ENCODE measurements around the gene SREBF2. TPM values are rescaled to one million over a fixed set of nuclear protein-coding genes. Genes with fewer than 3 reads are reported as not detected.

Gene SREBF2
- total RNA-seq, 1 experiment from 2014 or later, result 40.0 TPM

DNA sequence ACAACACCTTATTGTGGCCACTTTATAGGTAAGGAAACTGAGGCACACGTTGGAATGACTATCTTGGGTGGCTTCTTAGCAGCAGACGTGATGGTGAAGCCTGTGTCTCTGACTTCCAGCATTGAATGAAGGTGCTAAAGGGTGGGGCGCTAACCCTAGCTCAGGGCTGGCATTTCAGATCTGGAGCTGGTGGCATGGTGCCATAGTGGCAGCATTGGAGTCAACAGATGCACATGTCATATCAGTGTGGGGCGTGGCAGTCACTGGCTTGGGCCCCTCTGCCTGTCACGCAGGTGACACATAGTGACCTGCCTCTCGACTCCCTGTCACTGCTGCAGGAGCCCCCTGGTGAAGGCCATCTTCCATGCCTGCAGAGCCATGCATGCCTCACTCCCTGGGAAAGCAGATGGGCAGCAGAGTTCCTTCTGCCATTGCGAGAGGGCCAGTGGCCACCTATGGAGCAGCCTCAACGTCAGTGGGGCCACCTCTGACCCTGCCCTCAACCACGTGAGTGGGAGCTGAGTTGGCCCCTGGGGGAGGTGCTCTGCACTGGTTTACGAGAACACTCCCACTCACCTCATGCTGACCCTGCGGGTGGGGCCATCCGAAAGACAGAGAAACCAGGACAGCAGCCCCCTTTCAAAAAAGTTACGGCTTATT, 67.2 kb downstream of the SREBF2 start:
- intact Hi-C loops (cut with micrococcal nuclease), result no loop called here
- ChIA-PET CTCF (no interaction called here), POLR2A (ENCODE audit: unreplicated experiment) (no interaction called here)
- no peak overlapping the region for H3K27ac ChIP-seq (ENCODE audit: low read length)
- H3K27me3 ChIP-seq (ENCODE audit: low read length), result no peaks in the 10 kb centered on the region
- no peak overlapping the region for H3K9ac ChIP-seq (ENCODE audit: low read length)
- no peaks in the 10 kb centered on the region for H3F3A ChIP-seq (ENCODE audit: low read length, unreplicated experiment)
- H3K36me3 ChIP-seq (ENCODE audit: low read depth, low read length), result no peaks in the 10 kb centered on the region
- H3K79me2 ChIP-seq (ENCODE audit: low read length), result no peaks in the 10 kb centered on the region
- TF ChIP-seq EZH2phosphoT487 (IDR thresholded peaks at IDR 0.05; ENCODE audit: borderline replicate concordance, low read length) (no peak), EZH2 (IDR thresholded peaks at IDR 0.05; ENCODE audit: low read length, unreplicated experiment) (no peak)
- TF ChIP-seq, protein P1, sequence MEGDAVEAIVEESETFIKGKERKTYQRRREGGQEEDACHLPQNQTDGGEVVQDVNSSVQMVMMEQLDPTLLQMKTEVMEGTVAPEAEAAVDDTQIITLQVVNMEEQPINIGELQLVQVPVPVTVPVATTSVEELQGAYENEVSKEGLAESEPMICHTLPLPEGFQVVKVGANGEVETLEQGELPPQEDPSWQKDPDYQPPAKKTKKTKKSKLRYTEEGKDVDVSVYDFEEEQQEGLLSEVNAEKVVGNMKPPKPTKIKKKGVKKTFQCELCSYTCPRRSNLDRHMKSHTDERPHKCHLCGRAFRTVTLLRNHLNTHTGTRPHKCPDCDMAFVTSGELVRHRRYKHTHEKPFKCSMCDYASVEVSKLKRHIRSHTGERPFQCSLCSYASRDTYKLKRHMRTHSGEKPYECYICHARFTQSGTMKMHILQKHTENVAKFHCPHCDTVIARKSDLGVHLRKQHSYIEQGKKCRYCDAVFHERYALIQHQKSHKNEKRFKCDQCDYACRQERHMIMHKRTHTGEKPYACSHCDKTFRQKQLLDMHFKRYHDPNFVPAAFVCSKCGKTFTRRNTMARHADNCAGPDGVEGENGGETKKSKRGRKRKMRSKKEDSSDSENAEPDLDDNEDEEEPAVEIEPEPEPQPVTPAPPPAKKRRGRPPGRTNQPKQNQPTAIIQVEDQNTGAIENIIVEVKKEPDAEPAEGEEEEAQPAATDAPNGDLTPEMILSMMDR (conservative IDR thresholded peaks at IDR 0.05; ENCODE audit: low read depth, low read length), result no peak
- no peaks in the 10 kb centered on the region for H3K9me3 ChIP-seq (ENCODE audit: low read length)
- no peaks in the 10 kb centered on the region for H4K20me1 ChIP-seq (ENCODE audit: low read length)
- H3K4me1 ChIP-seq (ENCODE audit: insufficient read depth, low read length), result no peaks in the 10 kb centered on the region
- H3K4me3 ChIP-seq (ENCODE audit: low read length), result no peak overlapping the region
- ATAC-seq, result no peak
- H2AFZ ChIP-seq (ENCODE audit: low read length), result no peak overlapping the region
- no peak overlapping the region for H3K4me2 ChIP-seq (ENCODE audit: low read length)
- DNase-seq, result no peak
- no TSS peak for BruUV-seq (replicated peaks)
- no peaks in the 10 kb centered on the region for H3K9me2 ChIP-seq (replicated peaks; ENCODE audit: low read length)

GRCh38 chr22:41900652-41901312, 67.9 kb downstream of the SREBF2 start:
- H3K9me2 ChIP-seq (replicated peaks; ENCODE audit: low read length), result no peaks in the 10 kb centered on the region
- no peaks in the 10 kb centered on the region for H3K9me3 ChIP-seq (ENCODE audit: low read length)
- H3K79me2 ChIP-seq (ENCODE audit: low read length), result no peaks in the 10 kb centered on the region
- no TSS peak for BruUV-seq (replicated peaks)
- no peaks in the 10 kb centered on the region for H3K36me3 ChIP-seq (ENCODE audit: low read depth, low read length)
- H3K4me1 ChIP-seq (ENCODE audit: insufficient read depth, low read length), result no peaks in the 10 kb centered on the region
- no peak overlapping the region for H3K4me3 ChIP-seq (ENCODE audit: low read length)
- H3K27me3 ChIP-seq (ENCODE audit: low read length), result no peaks in the 10 kb centered on the region
- CTCF ChIA-PET, result no interaction called here
- H4K20me1 ChIP-seq (ENCODE audit: low read length), result no peaks in the 10 kb centered on the region
- POLR2A ChIA-PET (ENCODE audit: unreplicated experiment), result no interaction called here
- DNase-seq (no peak), ATAC-seq (no peak)
- no peak overlapping the region for H2AFZ ChIP-seq (ENCODE audit: low read length)
- H3F3A ChIP-seq (ENCODE audit: low read length, unreplicated experiment), result no peaks in the 10 kb centered on the region
- H3K27ac ChIP-seq (ENCODE audit: low read length), result no peak overlapping the region
- no peak overlapping the region for H3K4me2 ChIP-seq (ENCODE audit: low read length)
- no peak overlapping the region for H3K9ac ChIP-seq (ENCODE audit: low read length)
- intact Hi-C loops (cut with micrococcal nuclease), result no loop called here
- no peak for TF ChIP-seq EZH2 (IDR thresholded peaks at IDR 0.05; ENCODE audit: low read length, unreplicated experiment)
- no peak for TF ChIP-seq EZH2phosphoT487 (IDR thresholded peaks at IDR 0.05; ENCODE audit: borderline replicate concordance, low read length)
- TF ChIP-seq, protein P1 (conservative IDR thresholded peaks at IDR 0.05; ENCODE audit: low read depth, low read length), result no peak

- Histone ChIP-seq H3K4me3 (ENCODE audit: low read length) (no peak overlapping the region), H2AFZ (ENCODE audit: low read length) (no peak overlapping the region), H3K36me3 (ENCODE audit: low read depth, low read length) (no peaks in the 10 kb centered on the region), H3K27ac (ENCODE audit: low read length) (no peak overlapping the region), H3K79me2 (ENCODE audit: low read length) (no peaks in the 10 kb centered on the region), H3K9ac (ENCODE audit: low read length) (no peak overlapping the region), H3K27me3 (ENCODE audit: low read length) (no peaks in the 10 kb centered on the region), H4K20me1 (ENCODE audit: low read length) (no peaks in the 10 kb centered on the region), H3F3A (ENCODE audit: low read length, unreplicated experiment) (no peaks in the 10 kb centered on the region), H3K9me2 (replicated peaks; ENCODE audit: low read length) (no peaks in the 10 kb centered on the region), H3K4me1 (ENCODE audit: insufficient read depth, low read length) (no peaks in the 10 kb centered on the region), H3K9me3 (ENCODE audit: low read length) (no peaks in the 10 kb centered on the region), H3K4me2 (ENCODE audit: low read length) (no peak overlapping the region)
- no TSS peak for BruUV-seq (replicated peaks)
- intact Hi-C loops (cut with micrococcal nuclease), result no loop called here
- ChIA-PET POLR2A (ENCODE audit: unreplicated experiment) (no interaction called here), CTCF (no interaction called here)
- ATAC-seq (no peak), DNase-seq (no peak)
- TF ChIP-seq EZH2 (IDR thresholded peaks at IDR 0.05; ENCODE audit: low read length, unreplicated experiment), result no peak
- TF ChIP-seq EZH2phosphoT487 (IDR thresholded peaks at IDR 0.05; ENCODE audit: borderline replicate concordance, low read length), result no peak
- TF ChIP-seq, protein P1 (conservative IDR thresholded peaks at IDR 0.05; ENCODE audit: low read depth, low read length), result no peak
Measured at GRCh38 chr22:41902016-41902415, 69.1 kb downstream of the SREBF2 start.

Measured in PC-3 (cell line).